K562 (cell line): ENCODE data around the gene PRKACB. TPM values are rescaled to one million over a fixed set of nuclear protein-coding genes. Genes with fewer than 3 reads are reported as not detected.

ENCODE experiments used
- ARHGAP35 ChIP-seq: fragments of 450-650 bp; IDR thresholded peaks from 2 replicates; pipeline ENCODE4 v1.6.1; 2018; ENCODE audit not compliant: partially characterized antibody
- CREBBP ChIP-seq: IDR thresholded peaks from one replicate; pipeline ENCODE4 v1.6.1; 2012; ENCODE audit warnings: low read depth, mild to moderate bottlenecking, control low read depth, inconsistent platforms, low read length
- HEY1 ChIP-seq: fragments of 250-450 bp; sonication (Bioruptor Pico); IDR thresholded peaks from 2 replicates; pipeline ENCODE4 v1.5.0; 2020; ENCODE audit warnings: mild to moderate bottlenecking, moderate library complexity, borderline replicate concordance
- MAX ChIP-seq: sonication (generic); formaldehyde crosslinking; IDR thresholded peaks from 2 replicates; pipeline ENCODE4 v1.9.0; 2022; ENCODE audit warnings: mild to moderate bottlenecking, missing genetic modification reagents
- NCOA6 ChIP-seq: fragments of 450-650 bp; IDR thresholded peaks from 2 replicates; pipeline ENCODE4 v1.6.1; 2017; ENCODE audit warnings: mild to moderate bottlenecking
- NFATC3 ChIP-seq: fragments of 450-650 bp; IDR thresholded peaks from 2 replicates; pipeline ENCODE4 v1.6.1; 2017; ENCODE audit warnings: mild to moderate bottlenecking
- SAFB ChIP-seq: fragments of 200-400 bp; formaldehyde crosslinking; IDR thresholded peaks from 2 replicates; pipeline ENCODE4 v1.6.1; 2017; ENCODE audit warnings: low read depth, low read length, borderline replicate concordance
- SAFB2 ChIP-seq: fragments of 200-400 bp; formaldehyde crosslinking; IDR thresholded peaks from 2 replicates; pipeline ENCODE4 v1.6.1; 2018; ENCODE audit warnings: borderline replicate concordance, low read length, low read depth, moderate library complexity; ENCODE audit not compliant: severe bottlenecking
- STAG1 ChIP-seq: sonication (generic); formaldehyde crosslinking; IDR thresholded peaks from 2 replicates; pipeline ENCODE4 v1.5.0; 2020; ENCODE audit warnings: missing genetic modification reagents, borderline replicate concordance
- THRA ChIP-seq: fragments of 450-650 bp; IDR thresholded peaks from 2 replicates; pipeline ENCODE4 v1.6.1; 2017; ENCODE audit warnings: mild to moderate bottlenecking, moderate library complexity
- ZC3H8 ChIP-seq: fragments of 450-650 bp; IDR thresholded peaks from 2 replicates; pipeline ENCODE4 v1.6.1; 2017
- ZMIZ1 ChIP-seq, 2 experiments: fragments of 150-350 bp in 1 of 2; IDR thresholded peaks; 2 replicates each; pipeline ENCODE4 v1.6.1; 2012 to 2016; ENCODE audit warnings: low read depth in 2 of 2, low read length in 2 of 2, mild to moderate bottlenecking in 1 of 2, moderate library complexity in 1 of 2
- ZNF24 ChIP-seq: fragments of 450-650 bp; IDR thresholded peaks from 2 replicates; pipeline ENCODE4 v1.6.1; 2016
- polyA plus RNA-seq, 8 experiments: library from polyadenylated mRNA; depleted of rRNA in 4 of 8; stranded (reverse) in 5 of 8; unstranded in 3 of 8; fragments of >200 nt; fragmentation: Nextera tagmentation in 2 of 8; fragmentation: Illumina TruSeq in 1 of 8; extraction: Ambion mirVana in 2 of 8; extraction: Trizol in 1 of 8; gene quantifications; 2 replicates each; pipeline versions ENCODE4 v1.2.1 to v1.2.3, GENCODE V29; 2011 to 2014; ENCODE audit warnings: inconsistent platforms in 1 of 8, missing spikeins in 1 of 8
- total RNA-seq, 7 experiments: library from RNA; depleted of rRNA in 6 of 7; stranded (reverse); fragments of >200 nt in 6 of 7; fragmentation: Illumina TruSeq in 2 of 7; extraction: Trizol in 2 of 7; gene quantifications; 2 replicates each; pipeline versions ENCODE4 v1.2.1 to v1.2.3, GENCODE V29; 2011 to 2021; ENCODE audit warnings: low replicate concordance in 1 of 7
- TF ChIP-seq, protein P1 (sequence below): fragments of 450-650 bp; IDR thresholded peaks from 2 replicates; pipeline ENCODE4 v1.6.1; 2018; ENCODE audit not compliant: partially characterized antibody
- TF ChIP-seq, protein P2 (sequence below), 2 experiments: fragments of 250-450 bp in 1 of 2; fragments of 450-650 bp in 1 of 2; sonication (Bioruptor Pico) in 1 of 2; IDR thresholded peaks; 2 replicates each; pipeline versions ENCODE4 v1.6.1 to v1.8.0; 2016 to 2021; ENCODE audit warnings: mild to moderate bottlenecking in 2 of 2, moderate library complexity in 2 of 2, missing compliant biosample characterization in 1 of 2, missing genetic modification characterization in 1 of 2
- TF ChIP-seq, protein P3 (sequence below): sonication (generic); formaldehyde crosslinking; IDR thresholded peaks from 2 replicates; pipeline ENCODE4 v1.9.0; 2022; ENCODE audit warnings: mild to moderate bottlenecking, missing genetic modification reagents

Gene PRKACB
- total and polyA plus RNA-seq, 9 of the 15 experiments (the other 6 are each of a cell fraction or from before 2014, with no cell fraction given) = 1.1 to 5.2 (median 2.8) TPM

GRCh38 chr1:84103197-84103992 is 40.7 kb upstream of the PRKACB start (continued):
- TF ChIP-seq, protein P1, sequence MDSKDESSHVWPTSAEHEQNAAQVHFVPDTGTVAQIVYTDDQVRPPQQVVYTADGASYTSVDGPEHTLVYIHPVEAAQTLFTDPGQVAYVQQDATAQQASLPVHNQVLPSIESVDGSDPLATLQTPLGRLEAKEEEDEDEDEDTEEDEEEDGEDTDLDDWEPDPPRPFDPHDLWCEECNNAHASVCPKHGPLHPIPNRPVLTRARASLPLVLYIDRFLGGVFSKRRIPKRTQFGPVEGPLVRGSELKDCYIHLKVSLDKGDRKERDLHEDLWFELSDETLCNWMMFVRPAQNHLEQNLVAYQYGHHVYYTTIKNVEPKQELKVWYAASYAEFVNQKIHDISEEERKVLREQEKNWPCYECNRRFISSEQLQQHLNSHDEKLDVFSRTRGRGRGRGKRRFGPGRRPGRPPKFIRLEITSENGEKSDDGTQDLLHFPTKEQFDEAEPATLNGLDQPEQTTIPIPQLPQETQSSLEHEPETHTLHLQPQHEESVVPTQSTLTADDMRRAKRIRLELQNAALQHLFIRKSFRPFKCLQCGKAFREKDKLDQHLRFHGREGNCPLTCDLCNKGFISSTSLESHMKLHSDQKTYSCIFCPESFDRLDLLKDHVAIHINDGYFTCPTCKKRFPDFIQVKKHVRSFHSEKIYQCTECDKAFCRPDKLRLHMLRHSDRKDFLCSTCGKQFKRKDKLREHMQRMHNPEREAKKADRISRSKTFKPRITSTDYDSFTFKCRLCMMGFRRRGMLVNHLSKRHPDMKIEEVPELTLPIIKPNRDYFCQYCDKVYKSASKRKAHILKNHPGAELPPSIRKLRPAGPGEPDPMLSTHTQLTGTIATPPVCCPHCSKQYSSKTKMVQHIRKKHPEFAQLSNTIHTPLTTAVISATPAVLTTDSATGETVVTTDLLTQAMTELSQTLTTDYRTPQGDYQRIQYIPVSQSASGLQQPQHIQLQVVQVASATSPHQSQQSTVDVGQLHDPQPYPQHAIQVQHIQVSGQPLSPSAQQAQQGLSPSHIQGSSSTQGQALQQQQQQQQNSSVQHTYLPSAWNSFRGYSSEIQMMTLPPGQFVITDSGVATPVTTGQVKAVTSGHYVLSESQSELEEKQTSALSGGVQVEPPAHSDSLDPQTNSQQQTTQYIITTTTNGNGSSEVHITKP = peak; percentile 80
- TF ChIP-seq ZMIZ1 (IDR thresholded peaks at IDR 0.05; ENCODE audit: low read depth in 2 of 2, low read length in 2 of 2) = no peak
- peak; percentile 27; the same call in 1 of the 2 replicates for TF ChIP-seq NCOA6
- TF ChIP-seq ZC3H8 = no peak
- TF ChIP-seq SAFB2 = no peak
- no peak for TF ChIP-seq HEY1 (CRISPR knock-in tag)
- TF ChIP-seq, protein P2, sequence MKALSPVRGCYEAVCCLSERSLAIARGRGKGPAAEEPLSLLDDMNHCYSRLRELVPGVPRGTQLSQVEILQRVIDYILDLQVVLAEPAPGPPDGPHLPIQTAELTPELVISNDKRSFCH (CRISPR knock-in tag; IDR thresholded peaks at IDR 0.05) = no peak
- TF ChIP-seq, protein P2 (tag; IDR thresholded peaks at IDR 0.05) = peak; percentile 54; the same call in 1 of the 2 replicates
- TF ChIP-seq CREBBP = no peak
- TF ChIP-seq THRA = no peak
- TF ChIP-seq STAG1 = no peak
- no peak for TF ChIP-seq ARHGAP35
- no peak for TF ChIP-seq SAFB
- no peak for TF ChIP-seq ZNF24
- no peak for TF ChIP-seq MAX (CRISPR knock-in tag)
- TF ChIP-seq, protein P3, sequence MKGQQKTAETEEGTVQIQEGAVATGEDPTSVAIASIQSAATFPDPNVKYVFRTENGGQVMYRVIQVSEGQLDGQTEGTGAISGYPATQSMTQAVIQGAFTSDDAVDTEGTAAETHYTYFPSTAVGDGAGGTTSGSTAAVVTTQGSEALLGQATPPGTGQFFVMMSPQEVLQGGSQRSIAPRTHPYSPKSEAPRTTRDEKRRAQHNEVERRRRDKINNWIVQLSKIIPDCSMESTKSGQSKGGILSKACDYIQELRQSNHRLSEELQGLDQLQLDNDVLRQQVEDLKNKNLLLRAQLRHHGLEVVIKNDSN = no peak
- no peak; the same call in 1 of the 2 replicates for TF ChIP-seq NFATC3
